ENCODE measurements around the gene TALDO1.

TALDO1 gene

GRCh38 chr11:802018-802617 lies 54.9 kb downstream of the TALDO1 start:
- DNase-seq: no peak

GRCh38 chr11:802693-803466 lies 55.6 kb downstream of the TALDO1 start:
- no peak for DNase-seq

DNA sequence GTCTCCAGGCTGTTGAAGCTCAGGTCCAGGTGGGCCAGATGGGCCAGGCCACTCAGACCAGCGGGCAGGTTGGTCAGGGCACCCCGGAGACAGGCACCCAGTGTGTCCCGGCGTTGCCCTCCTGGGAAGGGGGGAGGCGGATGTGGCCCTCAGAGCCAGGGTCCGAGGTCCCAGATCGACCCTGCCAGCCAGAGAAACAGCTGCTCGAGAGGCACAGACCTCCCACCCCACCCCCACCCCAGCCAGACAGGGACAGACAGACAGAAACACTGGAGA lies 56.1 kb downstream of the TALDO1 start:
- no peak for DNase-seq

DNA sequence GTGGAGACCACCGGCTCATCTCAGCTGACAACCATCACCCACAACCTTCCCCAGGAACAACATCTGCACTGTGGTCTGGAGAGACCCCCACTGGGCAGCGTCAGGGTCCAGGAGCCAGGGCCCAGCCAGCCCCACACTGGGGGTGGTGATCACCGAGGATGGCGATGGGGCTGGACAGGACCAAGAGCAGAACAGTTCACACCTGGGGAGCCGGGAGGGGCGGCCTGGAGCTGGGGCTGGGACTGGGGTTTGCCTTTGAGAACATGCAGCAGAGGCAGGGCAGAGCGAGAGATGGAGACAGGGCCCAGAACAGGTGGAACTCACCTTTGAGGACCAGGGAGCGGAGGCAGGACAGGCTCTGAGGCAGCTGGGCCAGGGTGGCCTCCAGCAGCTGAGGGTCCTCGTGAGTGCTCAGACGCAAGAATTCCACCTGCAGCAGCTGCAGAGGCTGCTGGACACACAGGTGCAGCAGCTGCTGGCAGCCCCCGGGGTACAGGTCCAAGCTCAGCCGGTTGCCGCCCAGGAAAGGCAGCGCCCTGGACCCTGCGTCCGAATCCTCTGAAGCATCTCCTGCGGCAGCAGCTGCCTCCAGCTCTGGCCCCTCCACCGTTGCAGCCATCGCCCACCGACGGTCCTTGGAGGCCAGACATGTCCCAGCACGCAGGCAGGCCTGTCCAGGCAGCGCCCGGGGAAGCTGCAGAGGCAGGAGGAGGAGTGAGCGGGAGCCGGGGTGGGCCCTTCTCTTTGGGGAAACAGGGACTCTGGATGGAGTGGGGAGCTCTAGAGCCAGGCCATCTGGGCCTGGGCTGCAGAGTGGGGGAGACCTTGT lies 56.7 kb downstream of the TALDO1 start:
- DNase-seq: no peak

DNA sequence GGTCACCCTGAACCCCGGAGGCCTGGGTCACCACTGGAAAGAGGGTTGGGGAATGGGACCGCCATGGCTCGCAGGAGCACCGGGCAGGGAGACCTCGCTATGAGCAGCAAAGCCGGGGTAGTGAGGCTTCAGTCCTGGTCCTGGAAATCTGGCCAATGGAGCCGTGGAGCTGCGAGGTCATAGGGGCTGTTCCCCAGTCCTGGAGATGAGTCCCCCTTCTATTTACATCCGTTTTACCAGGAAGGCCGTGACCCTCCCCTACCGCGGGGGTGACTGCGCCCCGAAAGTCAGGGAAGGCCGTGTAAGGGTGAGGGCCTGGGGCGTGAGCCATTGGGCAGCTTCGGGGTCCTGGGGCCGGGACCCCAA lies 57.3 kb downstream of the TALDO1 start:
- no peak for DNase-seq

DNA sequence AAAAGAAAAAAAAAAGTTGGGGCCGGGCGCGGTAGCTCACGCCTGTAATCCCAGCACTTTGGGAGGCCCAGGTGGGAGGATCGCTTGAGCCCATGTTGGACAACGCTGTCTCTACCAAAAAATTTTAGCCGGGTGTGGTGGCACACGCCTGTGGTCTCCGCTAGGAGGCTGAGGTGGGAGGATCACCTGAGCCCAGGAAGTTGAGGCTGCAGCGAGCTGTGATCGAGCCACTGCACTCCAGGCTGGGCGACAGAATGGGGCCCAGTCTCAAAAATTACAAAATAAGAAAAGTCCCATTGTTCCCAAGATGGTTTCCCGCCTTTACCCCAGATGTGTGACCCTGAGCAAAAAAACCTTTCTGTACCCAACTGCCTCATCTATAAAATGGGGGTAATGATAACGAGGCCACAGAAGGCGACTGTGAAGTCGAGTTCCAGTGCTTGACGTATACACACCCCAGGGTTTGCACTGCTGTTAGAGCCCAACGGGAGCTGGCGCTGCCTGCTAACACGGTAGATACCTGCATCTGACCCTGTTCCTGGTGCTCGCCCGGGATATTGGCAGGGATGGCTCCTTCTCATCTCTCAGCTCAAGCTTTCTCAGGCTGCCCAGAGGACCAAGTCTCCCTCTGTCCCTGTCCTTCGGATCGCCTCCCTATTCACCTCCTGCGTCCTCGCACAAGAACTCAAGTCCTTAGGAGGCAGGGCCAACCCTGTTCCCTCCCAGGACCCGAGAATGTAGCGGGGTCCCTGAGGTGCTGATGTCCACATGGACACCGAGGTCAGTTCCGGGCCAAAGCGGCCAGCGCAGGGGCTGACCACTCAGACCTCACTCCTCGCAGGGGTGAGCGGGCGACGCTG lies 61.4 kb downstream of the TALDO1 start:
- peak; percentile 45 for DNase-seq

- DNase-seq: peak; percentile 98
Observed at GRCh38 chr11:809287-810039, 62.2 kb downstream of the TALDO1 start, which contains the start of gene RPLP2. RPLP2 (plus strand) TSS chr11:809967; CDS start chr11:810235, 268 bp downstream.

- no peak for DNase-seq
Observed at GRCh38 chr11:810040-810567, 62.8 kb downstream of the TALDO1 start.

DNA sequence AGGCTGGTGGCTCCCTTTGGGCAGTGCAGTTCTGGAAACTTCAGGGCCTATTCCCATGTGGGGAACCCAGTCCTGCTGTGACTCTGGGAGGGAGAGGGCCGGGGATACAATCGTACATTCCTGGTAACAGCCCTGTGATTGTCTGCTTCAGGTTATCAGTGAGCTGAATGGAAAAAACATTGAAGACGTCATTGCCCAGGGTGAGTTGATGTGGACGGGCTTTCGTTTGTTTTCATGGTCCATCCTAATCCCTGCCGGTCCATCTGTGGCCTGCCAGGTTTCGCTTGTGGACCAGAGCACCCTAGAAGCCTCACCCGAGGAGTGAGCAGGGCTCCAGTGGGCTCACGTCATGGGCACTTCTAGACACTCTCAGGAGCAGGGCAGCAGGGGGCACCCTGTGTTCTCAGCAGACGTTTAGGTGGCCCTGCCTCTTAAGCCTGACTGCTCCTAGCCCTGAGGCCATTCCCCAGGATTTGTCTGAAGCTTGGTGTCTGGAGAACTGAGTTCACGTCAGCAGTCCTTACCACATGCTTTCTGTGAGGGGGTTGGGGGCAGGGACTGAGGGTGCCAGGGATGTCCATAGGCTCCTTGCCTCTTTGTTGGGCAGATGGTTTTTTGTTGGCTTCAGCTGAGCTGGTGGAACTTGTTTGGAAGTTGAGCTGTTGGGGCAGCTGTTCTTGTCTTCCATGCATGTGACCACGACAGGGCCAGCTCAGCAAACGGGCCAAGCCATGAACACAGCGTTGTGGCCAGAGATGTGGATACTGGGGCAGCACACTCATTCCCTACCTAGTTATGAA lies 64.4 kb downstream of the TALDO1 start:
- no peak for DNase-seq

- DNase-seq: no peak
Observed at GRCh38 chr11:812390-812789, 65.1 kb downstream of the TALDO1 start.

DNA sequence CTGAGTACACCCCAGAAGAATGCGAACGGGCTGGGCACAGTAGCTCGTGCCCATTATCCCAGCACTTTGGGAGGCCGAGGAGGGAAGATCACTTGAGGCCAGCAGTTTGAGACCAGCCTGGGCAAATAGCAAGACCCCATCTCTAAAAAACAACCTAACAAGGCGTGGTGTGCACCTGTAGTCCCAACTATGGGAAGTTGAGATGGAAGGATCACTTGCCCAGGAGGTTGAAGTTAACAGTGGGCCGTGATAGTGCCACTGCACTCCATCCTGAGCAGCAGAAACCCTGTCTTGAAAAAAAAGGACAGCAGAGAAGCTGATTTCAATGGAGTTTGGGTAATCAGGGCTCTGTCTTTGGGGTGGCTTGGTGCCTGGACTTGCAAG lies 65.8 kb downstream of the TALDO1 start:
- no peak for DNase-seq

DNA sequence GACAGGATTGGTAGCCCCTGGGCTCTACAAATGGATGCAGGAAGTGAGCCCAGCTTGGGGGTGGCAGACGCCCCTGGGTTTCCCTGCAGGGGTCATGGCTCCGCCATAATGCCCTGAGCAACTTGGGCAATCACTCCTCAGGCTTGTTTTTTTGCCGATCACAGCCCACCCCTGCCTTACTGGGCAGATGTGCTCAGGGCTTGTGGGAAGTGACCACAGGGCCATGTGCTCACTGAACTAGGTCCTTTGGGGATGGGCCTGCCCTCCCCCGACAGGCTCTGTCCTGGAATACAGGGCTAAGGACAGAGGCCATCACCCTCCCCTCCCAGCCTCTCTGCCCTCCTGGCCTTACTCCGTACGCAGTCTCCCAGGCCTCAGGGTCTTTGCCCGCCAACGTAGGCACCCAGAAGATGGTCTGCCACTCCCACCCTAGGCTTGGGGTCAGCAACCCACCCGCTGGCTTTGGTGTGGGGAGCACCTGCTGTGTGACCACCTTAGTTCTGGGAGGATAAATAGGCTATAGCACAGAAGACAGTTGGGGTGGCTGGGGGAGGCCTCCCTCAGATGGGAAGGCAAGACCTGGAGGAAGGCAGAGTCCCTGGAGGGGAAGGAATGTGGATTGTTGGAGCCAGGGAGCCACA lies 66.3 kb downstream of the TALDO1 start:
- no peak for DNase-seq

Measured in RPMI8226 (cell line).